NT2/D1 (cell line): Measurements from ENCODE around the gene NCAPG2.

Experiments
- DNase-seq: peaks from one replicate; pipeline ENCODE4 v3.0.0-alpha.2; 2011; ENCODE audit warnings: low read depth, low spot score
- H3K27me3 ChIP-seq: 2 replicates; pipeline ENCODE4 v1.6.0; 2011; ENCODE audit warnings: mild to moderate bottlenecking; ENCODE audit not compliant: insufficient read length, insufficient read depth
- H3K36me3 ChIP-seq: 2 replicates; pipeline ENCODE4 v1.6.1; 2011; ENCODE audit warnings: mild to moderate bottlenecking, low read length, mixed read lengths; ENCODE audit not compliant: insufficient read depth, insufficient read length
- H3K4me1 ChIP-seq: 2 replicates; pipeline ENCODE4 v1.5.1; 2011; ENCODE audit not compliant: insufficient read depth, insufficient read length
- H3K4me3 ChIP-seq: 2 replicates; pipeline ENCODE4 v1.5.1; 2011; ENCODE audit warnings: low read depth; ENCODE audit not compliant: insufficient read length
- H3K9ac ChIP-seq: 2 replicates; pipeline ENCODE4 v1.6.0; 2011; ENCODE audit warnings: low read depth; ENCODE audit not compliant: insufficient read length
- H3K9me3 ChIP-seq: 2 replicates; pipeline ENCODE4 v1.5.1; 2011; ENCODE audit warnings: mild to moderate bottlenecking, low read length; ENCODE audit not compliant: insufficient read depth
- SUZ12 ChIP-seq: IDR thresholded peaks from 2 replicates; pipeline ENCODE4 v1.6.1; 2011; ENCODE audit not compliant: insufficient read length, insufficient read depth; ENCODE audit errors: extremely low read depth
- YY1 ChIP-seq: IDR thresholded peaks from 2 replicates; pipeline ENCODE4 v1.6.1; 2011; ENCODE audit not compliant: insufficient read length, insufficient read depth
- ZNF274 ChIP-seq: IDR thresholded peaks from 2 replicates; pipeline ENCODE4 v1.6.1; 2011; ENCODE audit warnings: mild to moderate bottlenecking, low read depth, low read length

The NCAPG2 gene

DNA sequence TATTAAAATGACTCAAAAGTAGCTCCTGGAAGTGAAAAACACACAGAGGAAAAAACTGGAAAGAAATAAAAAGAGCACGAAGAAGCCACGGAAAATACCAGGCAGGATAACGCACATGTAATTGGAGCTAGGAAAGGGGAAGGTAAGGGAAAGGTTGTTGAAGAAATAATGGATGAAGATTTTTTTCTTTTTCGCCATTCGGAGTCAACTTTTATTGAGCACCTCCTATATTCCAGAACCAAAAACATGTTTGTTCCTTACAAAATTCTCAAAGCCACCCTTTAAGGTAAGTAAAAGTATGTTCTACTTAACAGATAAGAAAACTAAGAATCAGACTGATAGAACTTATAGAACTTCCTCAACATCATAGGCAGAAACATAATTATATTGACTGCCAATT is 84.2 kb downstream of the NCAPG2 start:
- Histone ChIP-seq H3K4me3 (no peak overlapping the region), H3K9ac (no peak overlapping the region), H3K27me3 (no peaks in the 10 kb centered on the region), H3K36me3 (peaks cover 6% of the 10 kb centered on the region), H3K9me3 (no peaks in the 10 kb centered on the region), H3K4me1 (no peaks in the 10 kb centered on the region)
- TF ChIP-seq YY1 (no peak), SUZ12 (no peak)
- DNase-seq, result no peak

DNA sequence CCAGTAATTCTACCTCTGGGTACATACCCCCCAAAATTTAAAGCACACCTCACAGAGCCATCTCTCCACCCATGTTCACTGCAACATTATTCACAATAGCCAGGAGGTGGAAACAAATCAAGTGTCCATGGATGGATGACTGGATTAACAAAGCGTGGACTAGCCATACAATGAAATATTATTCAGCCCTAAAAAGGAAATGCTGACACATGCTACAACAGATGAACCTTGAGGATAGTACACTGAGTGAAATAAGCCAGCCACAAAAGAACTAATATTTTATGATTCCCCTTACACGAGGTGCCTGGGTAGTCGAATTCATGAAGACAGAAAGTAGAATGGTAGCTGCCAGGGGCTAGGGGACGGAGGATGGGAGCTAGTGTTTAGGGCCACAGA is 85.9 kb downstream of the NCAPG2 start:
- H3K4me1 ChIP-seq, result no peaks in the 10 kb centered on the region
- no peaks in the 10 kb centered on the region for H3K9me3 ChIP-seq
- H3K4me3 ChIP-seq, result no peak overlapping the region
- H3K9ac ChIP-seq, result no peak overlapping the region
- H3K27me3 ChIP-seq, result no peaks in the 10 kb centered on the region
- no peak for TF ChIP-seq SUZ12
- no peak for TF ChIP-seq YY1
- TF ChIP-seq ZNF274, result no peak
- peaks cover 6% of the 10 kb centered on the region for H3K36me3 ChIP-seq
- DNase-seq, result no peak

DNA sequence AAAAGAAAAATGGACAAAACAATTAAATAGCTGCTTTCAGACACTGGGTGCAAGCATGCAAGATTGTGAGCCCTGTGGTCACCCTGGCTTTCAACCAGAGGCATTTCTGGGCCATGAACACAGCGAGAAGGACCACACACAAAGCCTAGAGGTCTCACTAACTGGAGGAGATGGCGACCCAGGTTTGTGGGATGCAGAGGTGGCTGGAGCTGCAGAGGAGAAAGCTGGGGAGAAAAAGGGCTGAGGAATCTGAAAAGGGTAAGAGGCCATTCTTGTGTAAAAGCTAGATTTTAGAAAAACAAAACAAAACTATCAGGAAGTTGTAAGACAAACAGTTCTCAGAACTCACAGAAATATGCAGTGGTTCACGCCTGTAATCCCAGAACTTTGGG is 86.9 kb downstream of the NCAPG2 start:
- Histone ChIP-seq H3K4me1 (no peaks in the 10 kb centered on the region), H3K9ac (no peak overlapping the region), H3K36me3 (peaks cover 9% of the 10 kb centered on the region), H3K27me3 (no peaks in the 10 kb centered on the region), H3K4me3 (no peak overlapping the region), H3K9me3 (no peaks in the 10 kb centered on the region)
- DNase-seq, result peak; percentile 93
- TF ChIP-seq ZNF274 (no peak), YY1 (no peak), SUZ12 (no peak)

DNA sequence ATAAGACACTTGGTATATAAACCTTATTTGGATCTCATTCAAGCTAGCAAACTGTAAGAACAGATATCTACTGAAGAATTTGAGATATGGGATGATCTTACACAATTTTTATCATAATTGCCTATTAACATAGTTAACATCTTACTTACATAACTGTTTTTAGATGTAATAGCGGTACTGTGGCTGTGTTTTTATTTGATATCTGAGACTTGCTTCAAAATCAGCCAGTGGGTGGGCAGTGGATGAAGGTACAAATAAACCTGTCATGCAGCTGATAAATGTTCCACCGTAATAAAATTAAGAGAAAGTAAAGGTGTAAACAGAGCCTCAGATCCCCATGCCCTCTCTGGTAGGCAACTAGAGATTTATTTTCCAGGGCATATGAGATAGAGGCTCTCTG is 88.6 kb downstream of the NCAPG2 start:
- no peak for DNase-seq
- Histone ChIP-seq H3K4me3 (no peak overlapping the region), H3K9me3 (no peaks in the 10 kb centered on the region), H3K27me3 (no peaks in the 10 kb centered on the region), H3K4me1 (no peaks in the 10 kb centered on the region), H3K36me3 (peaks cover 11% of the 10 kb centered on the region), H3K9ac (no peak overlapping the region)
- TF ChIP-seq ZNF274 (no peak), YY1 (no peak), SUZ12 (no peak)

DNA sequence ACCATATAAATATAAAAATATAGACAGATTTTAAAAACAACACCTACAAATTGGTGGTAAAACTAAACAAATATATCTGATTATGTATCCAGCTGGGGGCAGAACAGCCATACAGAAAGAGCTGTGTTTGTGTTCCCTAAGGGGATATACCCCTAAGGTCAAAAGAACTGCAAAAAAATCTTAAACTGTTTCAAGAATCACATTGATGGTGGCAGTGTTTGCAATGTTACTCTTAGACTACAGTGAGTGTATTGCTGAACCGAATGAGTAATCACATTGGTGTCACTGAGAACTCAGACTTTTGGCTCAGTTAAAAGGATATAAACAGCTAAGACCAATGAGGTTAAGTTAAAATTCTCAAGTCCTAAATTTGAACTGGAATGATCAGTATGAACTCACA is 89.9 kb downstream of the NCAPG2 start:
- H3K9me3 ChIP-seq, result no peaks in the 10 kb centered on the region
- H3K9ac ChIP-seq, result no peak overlapping the region
- H3K4me3 ChIP-seq, result no peak overlapping the region
- no peaks in the 10 kb centered on the region for H3K27me3 ChIP-seq
- DNase-seq, result no peak
- TF ChIP-seq ZNF274 (no peak), YY1 (no peak), SUZ12 (no peak)
- peaks cover 11% of the 10 kb centered on the region for H3K36me3 ChIP-seq
- no peaks in the 10 kb centered on the region for H3K4me1 ChIP-seq

DNA sequence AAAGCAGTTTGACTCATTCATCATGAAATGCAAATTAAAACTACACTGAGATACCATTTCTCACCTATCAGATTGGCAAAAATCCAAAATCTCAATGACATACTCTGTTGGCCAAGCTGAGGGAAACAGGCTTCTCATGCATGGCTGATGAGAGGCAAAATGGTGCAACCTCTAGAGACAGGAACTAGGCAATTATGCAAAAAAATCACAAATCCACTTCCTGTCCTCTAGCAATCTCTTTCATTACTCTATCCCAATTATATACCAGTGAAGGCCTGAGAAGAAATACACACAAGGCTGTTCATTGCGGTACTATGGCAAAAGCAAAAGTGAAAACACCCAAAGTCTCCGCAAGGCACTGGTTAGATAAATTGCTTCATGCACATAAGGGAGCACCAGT is 91.1 kb downstream of the NCAPG2 start:
- no peaks in the 10 kb centered on the region for H3K9me3 ChIP-seq
- no peaks in the 10 kb centered on the region for H3K4me1 ChIP-seq
- no peak overlapping the region for H3K4me3 ChIP-seq
- no peak for DNase-seq
- H3K27me3 ChIP-seq, result no peaks in the 10 kb centered on the region
- H3K9ac ChIP-seq, result no peak overlapping the region
- peaks cover 13% of the 10 kb centered on the region for H3K36me3 ChIP-seq
- TF ChIP-seq SUZ12 (no peak), ZNF274 (no peak), YY1 (no peak)

DNA sequence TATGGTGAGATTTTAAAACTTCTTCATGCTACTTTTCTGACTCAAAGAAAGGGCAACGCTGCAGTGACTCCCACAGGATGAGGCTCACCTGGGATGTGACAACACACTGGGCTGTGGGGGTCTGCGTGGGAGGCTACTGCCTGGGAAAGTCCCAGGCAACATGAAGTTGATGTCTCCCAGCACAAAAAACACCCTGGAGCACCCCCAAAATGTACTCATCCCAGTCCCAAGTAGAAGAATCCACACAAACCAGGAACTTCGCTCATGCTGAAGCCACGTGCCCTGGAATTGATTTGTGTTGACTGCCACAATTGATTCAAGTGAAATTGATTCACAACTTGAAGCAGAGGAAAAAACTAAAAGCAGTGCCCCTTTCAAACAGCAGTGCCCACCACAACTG is 92.1 kb downstream of the NCAPG2 start:
- no peaks in the 10 kb centered on the region for H3K9me3 ChIP-seq
- H3K27me3 ChIP-seq, result no peaks in the 10 kb centered on the region
- H3K4me3 ChIP-seq, result no peak overlapping the region
- H3K4me1 ChIP-seq, result no peaks in the 10 kb centered on the region
- TF ChIP-seq SUZ12 (no peak), YY1 (no peak), ZNF274 (no peak)
- H3K36me3 ChIP-seq, result peaks cover 13% of the 10 kb centered on the region
- no peak for DNase-seq
- H3K9ac ChIP-seq, result no peak overlapping the region

DNA sequence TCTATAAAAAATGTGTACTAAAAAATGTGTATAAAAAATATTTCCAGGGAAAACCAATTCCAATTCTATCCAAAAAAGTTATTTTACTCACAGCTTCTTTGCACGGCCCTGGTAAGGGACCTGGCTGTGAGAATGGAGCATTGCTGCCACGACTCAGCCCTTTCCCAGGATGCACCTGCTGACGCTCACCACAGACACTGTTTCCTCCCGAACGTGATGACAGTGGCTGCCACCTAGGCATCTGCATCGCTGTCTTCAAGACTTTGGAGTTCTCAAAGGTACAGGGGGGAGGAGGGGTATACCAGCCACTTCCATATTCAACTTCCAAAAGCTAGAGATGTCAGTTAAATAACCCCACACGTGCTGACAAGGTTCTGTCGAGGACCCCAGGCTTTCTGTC is 93.1 kb downstream of the NCAPG2 start:
- Histone ChIP-seq H3K27me3 (no peaks in the 10 kb centered on the region), H3K9me3 (no peaks in the 10 kb centered on the region), H3K4me1 (no peaks in the 10 kb centered on the region), H3K9ac (no peak overlapping the region), H3K36me3 (peaks cover 20% of the 10 kb centered on the region), H3K4me3 (no peak overlapping the region)
- DNase-seq, result no peak
- TF ChIP-seq YY1 (no peak), SUZ12 (no peak), ZNF274 (no peak)
